K562 treated with DMSO at 1 percent for 4 hours (cell line): ENCODE data around the gene PCDHGA1. TPM values are rescaled to one million over a fixed set of nuclear protein-coding genes. Genes with fewer than 3 reads are reported as not detected.

Source experiments
- total RNA-seq: library from RNA; unstranded; fragments of 300-600 nt; gene quantifications from 2 replicates; pipeline ENCODE4 v1.2.3, GENCODE V29; 2022; ENCODE audit not compliant: insufficient read depth

PCDHGA1 gene
- total RNA-seq, 1 experiment from 2014 or later: not detected

DNA sequence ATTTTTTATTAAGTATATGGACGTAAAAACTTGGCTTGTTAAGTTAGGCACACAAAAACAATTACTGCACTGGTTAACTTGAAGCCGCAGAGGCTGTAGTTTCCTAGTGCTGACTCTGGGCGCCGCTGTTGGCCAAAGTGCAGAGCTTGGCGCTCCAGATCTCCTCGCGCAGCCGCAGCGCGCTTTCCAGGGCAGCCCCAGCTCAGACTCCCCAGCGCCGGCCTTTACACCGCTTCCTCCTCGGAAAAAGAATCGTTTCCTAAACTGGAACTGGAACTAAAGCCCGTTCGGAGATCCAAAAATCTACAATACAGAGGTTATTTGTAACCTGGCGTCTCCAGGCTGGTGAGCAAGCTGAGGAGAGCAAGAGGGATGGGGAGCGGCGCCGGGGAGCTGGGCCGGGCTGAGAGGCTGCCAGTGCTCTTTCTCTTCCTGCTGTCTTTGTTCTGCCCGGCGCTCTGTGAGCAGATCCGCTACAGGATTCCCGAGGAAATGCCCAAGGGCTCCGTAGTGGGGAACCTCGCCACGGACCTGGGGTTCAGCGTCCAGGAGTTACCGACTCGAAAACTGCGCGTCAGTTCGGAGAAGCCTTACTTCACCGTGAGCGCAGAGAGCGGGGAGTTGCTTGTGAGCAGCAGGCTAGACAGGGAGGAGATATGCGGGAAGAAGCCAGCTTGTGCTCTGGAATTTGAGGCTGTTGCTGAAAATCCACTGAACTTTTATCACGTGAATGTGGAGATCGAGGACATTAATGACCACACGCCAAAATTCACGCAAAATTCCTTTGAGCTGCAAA, 67.6 kb downstream of the PCDHGA1 start, which contains the start of gene PCDHGB5:
Gene PCDHGB5, plus strand, starts transcription at position 192 of the 796 bp plus-strand sequence. Its CDS starts 181 bp downstream, at position 373.

DNA sequence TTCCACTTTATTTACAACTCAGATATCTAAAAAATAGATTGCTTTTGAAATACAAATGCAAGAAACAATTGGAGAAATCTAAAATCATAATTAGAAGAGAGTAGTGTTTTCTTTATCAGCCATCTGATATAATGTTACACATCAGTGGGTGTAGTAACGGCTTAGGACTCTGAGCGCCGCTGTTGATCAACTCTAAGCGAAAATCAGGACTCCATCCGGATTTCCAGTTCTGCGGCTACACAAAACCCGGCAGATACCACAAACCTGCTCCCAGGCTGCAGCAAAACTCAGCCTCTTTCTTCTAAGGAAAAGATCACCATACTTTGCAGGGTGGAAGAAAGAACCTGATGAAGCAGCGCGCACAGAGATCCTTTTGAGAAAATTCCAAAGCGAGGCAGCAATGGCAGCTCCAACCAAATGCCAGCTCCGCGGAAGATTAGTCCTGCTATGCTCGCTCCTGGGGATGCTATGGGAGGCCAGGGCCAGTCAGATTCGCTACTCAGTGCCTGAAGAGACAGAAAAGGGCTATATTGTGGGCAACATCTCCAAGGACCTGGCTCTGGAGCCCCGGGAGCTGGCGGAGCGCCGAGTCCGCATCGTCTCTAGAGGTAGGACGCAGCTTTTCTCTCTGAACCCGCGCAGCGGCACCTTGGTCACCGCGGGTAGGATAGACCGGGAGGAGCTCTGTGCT, 72.4 kb downstream of the PCDHGA1 start, which contains the start of gene PCDHGA9:
Gene PCDHGA9, plus strand, starts transcription at position 226 of the 691 bp plus-strand sequence. Its CDS starts 175 bp downstream, at position 401.

GRCh38 chr5:141407790-141408505, 77.6 kb downstream of the PCDHGA1 start, which contains the start of gene PCDHGB6:
PCDHGB6 (plus strand) TSS chr5:141408021; CDS start chr5:141408203, 182 bp downstream.

DNA sequence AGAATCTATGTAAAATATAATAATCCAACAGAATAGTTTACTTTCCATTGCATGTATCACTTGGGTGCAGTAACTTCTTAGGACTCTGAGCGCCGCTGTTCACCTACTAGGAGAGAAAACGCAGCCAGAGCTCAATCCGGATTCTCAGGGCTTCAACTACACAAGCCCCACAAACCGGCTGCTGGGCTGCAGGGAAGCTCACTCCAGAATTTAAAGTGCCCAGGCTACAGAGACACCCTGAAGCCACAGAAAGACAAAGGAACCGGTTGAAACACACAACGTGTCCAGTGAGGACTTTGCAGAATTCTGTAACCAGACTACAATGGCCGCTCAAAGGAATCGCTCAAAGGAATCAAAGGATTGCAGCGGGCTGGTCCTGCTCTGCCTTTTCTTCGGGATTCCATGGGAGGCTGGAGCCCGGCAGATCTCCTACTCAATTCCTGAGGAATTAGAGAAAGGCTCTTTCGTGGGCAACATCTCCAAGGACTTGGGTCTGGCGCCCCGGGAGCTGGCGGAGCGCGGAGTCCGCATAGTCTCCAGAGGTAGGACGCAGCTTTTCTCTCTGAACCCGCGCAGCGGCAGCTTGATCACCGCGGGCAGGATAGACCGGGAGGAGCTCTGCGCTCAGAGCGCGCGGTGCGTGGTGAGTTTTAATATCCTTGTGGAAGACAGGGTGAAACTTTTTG, 82.7 kb downstream of the PCDHGA1 start, which contains the start of gene PCDHGA10:
Gene PCDHGA10, plus strand, starts transcription at position 134 of the 686 bp plus-strand sequence. Its CDS starts 189 bp downstream, at position 323.

GRCh38 chr5:141417494-141418172, 87.3 kb downstream of the PCDHGA1 start, which contains the start of gene PCDHGB7:
PCDHGB7 (plus strand) TSS chr5:141417677; CDS start chr5:141417860, 183 bp downstream.

GRCh38 chr5:141420855-141421488, 90.7 kb downstream of the PCDHGA1 start, which contains the start of gene PCDHGA11:
PCDHGA11 (plus strand) TSS chr5:141421051; CDS start chr5:141421228, 177 bp downstream.

DNA sequence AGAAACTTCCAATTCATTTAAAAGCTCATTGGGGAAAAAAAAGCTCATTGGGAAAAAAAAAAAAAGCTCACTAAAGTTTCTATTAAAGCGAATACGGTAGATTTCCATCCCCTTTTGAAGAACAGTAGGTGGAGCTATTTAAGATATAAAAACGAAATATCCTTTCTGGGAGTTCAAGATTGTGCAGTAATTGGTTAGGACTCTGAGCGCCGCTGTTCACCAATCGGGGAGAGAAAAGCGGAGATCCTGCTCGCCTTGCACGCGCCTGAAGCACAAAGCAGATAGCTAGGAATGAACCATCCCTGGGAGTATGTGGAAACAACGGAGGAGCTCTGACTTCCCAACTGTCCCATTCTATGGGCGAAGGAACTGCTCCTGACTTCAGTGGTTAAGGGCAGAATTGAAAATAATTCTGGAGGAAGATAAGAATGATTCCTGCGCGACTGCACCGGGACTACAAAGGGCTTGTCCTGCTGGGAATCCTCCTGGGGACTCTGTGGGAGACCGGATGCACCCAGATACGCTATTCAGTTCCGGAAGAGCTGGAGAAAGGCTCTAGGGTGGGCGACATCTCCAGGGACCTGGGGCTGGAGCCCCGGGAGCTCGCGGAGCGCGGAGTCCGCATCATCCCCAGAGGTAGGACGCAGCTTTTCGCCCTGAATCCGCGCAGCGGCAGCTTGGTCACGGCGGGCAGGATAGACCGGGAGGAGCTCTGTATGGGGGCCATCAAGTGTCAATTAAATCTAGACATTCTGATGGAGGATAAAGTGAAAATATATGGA, 100.2 kb downstream of the PCDHGA1 start, which contains the start of gene PCDHGA12:
Gene PCDHGA12, plus strand, starts transcription at position 176 of the 782 bp plus-strand sequence. Its CDS starts 253 bp downstream, at position 429.

DNA sequence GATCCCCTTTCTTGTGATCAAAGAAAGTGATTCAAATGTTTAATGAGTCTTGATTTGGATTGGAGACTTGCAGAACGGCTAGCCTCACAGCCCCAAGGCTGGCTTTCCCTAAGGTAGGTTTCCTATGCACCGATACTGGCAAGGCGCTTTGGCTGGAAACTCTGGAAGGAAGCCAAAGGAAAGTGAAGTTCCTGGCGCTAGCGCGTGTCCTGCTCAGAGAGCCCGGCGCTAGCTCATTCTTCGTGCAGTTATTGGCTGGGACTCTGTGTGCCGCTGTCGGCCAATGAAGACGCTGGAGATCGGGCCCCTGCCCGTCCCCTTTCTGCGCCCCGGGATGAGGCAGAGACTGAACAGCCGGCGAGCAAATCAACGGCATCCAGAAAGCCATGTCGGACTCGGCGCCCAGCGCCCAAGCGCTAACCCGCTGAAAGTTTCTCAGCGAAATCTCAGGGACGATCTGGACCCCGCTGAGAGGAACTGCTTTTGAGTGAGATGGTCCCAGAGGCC, 145.4 kb downstream of the PCDHGA1 start, which contains the start of gene PCDHGC3:
Gene PCDHGC3, plus strand, starts transcription at position 342 of the 507 bp plus-strand sequence. Its CDS starts 151 bp downstream, at position 493.

GRCh38 chr5:141484641-141485311, 154.5 kb downstream of the PCDHGA1 start, which contains the start of gene PCDHGC4:
PCDHGC4 (plus strand) TSS chr5:141485030; CDS start chr5:141485174, 144 bp downstream.

DNA sequence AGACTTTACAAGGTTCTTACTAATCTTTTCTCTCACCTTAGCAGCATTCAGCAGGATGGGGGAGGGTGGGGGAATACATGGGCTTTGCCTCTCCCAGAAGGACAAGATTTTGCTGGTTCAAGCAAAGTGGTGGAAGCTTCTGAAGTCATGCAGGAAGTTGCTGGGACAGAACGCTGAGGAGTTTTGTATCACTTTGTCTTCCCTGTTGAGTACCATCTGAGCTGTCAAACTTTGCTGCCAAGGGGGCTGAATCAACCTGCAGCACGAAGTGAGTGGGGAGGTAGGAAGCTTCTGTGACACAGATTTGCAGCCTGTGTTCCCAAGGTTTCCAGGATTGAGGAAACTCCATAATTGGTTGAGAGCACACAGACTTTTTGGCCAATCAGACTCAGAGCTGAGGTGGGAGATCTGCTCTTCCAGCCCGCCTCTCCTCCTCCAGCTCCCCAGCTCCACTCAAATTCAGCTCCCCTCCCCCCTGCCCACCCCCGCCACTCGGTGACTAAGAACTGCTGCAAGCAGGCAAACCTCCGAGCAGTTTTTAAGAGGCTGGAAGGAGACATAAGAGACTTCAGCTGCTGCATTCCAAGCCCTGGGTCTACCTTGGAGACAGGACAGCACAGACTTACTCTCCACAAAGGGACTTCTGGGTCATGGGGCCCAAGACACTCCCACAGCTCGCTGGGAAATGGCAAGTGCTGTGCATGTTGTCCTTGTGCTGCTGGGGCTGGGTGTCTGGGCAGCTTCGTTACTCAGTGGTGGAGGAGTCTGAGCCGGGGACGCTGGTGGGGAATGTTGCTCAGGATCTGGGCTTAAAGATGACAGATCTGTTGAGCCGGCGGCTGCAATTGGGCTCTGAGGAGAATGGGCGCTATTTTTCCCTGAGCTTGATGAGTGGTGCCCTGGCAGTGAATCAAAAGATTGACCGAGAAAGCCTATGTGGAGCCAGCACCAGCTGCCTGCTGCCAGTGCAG, 158.6 kb downstream of the PCDHGA1 start, which contains the start of gene PCDHGC5:
Gene PCDHGC5, plus strand, starts transcription at position 491 of the 971 bp plus-strand sequence. Its CDS starts 160 bp downstream, at position 651.

Other genes with a start within 250 kb of the PCDHGA1 start
- gene PCDHB2, start 235.9 kb upstream of the PCDHGA1 start, total RNA-seq: not detected in 2 replicates
- gene PCDHB3, start 230.0 kb upstream of the PCDHGA1 start, total RNA-seq: not detected in 2 replicates
- not detected in 2 replicates for gene PCDHB4, start 208.7 kb upstream of the PCDHGA1 start, total RNA-seq
- gene PCDHB5, start 195.3 kb upstream of the PCDHGA1 start, total RNA-seq: not detected in 2 replicates
- not detected in 2 replicates for gene PCDHB6, start 180.5 kb upstream of the PCDHGA1 start, total RNA-seq
- gene PCDHB7, start 157.9 kb upstream of the PCDHGA1 start, total RNA-seq: not detected in 2 replicates
- not detected in 2 replicates for gene PCDHB8, start 152.7 kb upstream of the PCDHGA1 start, total RNA-seq
- not detected in 2 replicates for gene PCDHB16, start 148.1 kb upstream of the PCDHGA1 start, total RNA-seq
- not detected in 2 replicates for gene PCDHB9, start 143.4 kb upstream of the PCDHGA1 start, total RNA-seq
- not detected in 2 replicates for gene PCDHB10, start 138.2 kb upstream of the PCDHGA1 start, total RNA-seq
- not detected in 2 replicates for gene PCDHB11, start 130.9 kb upstream of the PCDHGA1 start, total RNA-seq
- gene PCDHB12, start 121.8 kb upstream of the PCDHGA1 start, total RNA-seq: not detected in 2 replicates
- not detected in 2 replicates for gene PCDHB13, start 116.6 kb upstream of the PCDHGA1 start, total RNA-seq
- gene PCDHB14, start 107.2 kb upstream of the PCDHGA1 start, total RNA-seq: not detected in 2 replicates
- not detected in 2 replicates for gene PCDHB15, start 85.1 kb upstream of the PCDHGA1 start, total RNA-seq
- gene SLC25A2, start 26.5 kb upstream of the PCDHGA1 start, total RNA-seq: not detected in 2 replicates
- gene TAF7, start 9.7 kb upstream of the PCDHGA1 start, total RNA-seq: 87.4 and 92.8 TPM in 2 replicates
- 0.12 TPM in 1 of 2 replicates, not detected in the other for gene PCDHGA2, start 8.2 kb downstream of the PCDHGA1 start, total RNA-seq
- 0.46 TPM in 1 of 2 replicates, not detected in the other for gene PCDHGA3, start 13.3 kb downstream of the PCDHGA1 start, total RNA-seq
- not detected in 2 replicates for gene PCDHGB1, start 19.6 kb downstream of the PCDHGA1 start, total RNA-seq
- gene PCDHGA4, start 24.5 kb downstream of the PCDHGA1 start, total RNA-seq: 0.42 and 0.76 TPM in 2 replicates
- 0.48 and 0.70 TPM in 2 replicates for gene PCDHGB2, start 29.5 kb downstream of the PCDHGA1 start, total RNA-seq
- gene PCDHGA5, start 33.6 kb downstream of the PCDHGA1 start, total RNA-seq: 0.16 TPM in 1 of 2 replicates, not detected in the other
- 0.51 and 0.74 TPM in 2 replicates for gene PCDHGB3, start 39.7 kb downstream of the PCDHGA1 start, total RNA-seq
- gene PCDHGA6, start 43.4 kb downstream of the PCDHGA1 start, total RNA-seq: 0.27 and 0.35 TPM in 2 replicates
- not detected in 2 replicates for gene PCDHGA7, start 52.2 kb downstream of the PCDHGA1 start, total RNA-seq
- gene PCDHGB4, start 57.2 kb downstream of the PCDHGA1 start, total RNA-seq: 0.21 TPM in 1 of 2 replicates, not detected in the other
- gene PCDHGA8, start 62.1 kb downstream of the PCDHGA1 start, total RNA-seq: 0.24 TPM in 1 of 2 replicates, not detected in the other
- gene PCDHGB5, start 67.4 kb downstream of the PCDHGA1 start, total RNA-seq: not detected in 2 replicates
- not detected in 2 replicates for gene PCDHGA9, start 72.3 kb downstream of the PCDHGA1 start, total RNA-seq
- gene PCDHGB6, start 77.5 kb downstream of the PCDHGA1 start, total RNA-seq: not detected in 2 replicates
- not detected in 2 replicates for gene PCDHGA10, start 82.5 kb downstream of the PCDHGA1 start, total RNA-seq
- not detected in 2 replicates for gene PCDHGB7, start 87.2 kb downstream of the PCDHGA1 start, total RNA-seq
- not detected in 2 replicates for gene PCDHGA11, start 90.5 kb downstream of the PCDHGA1 start, total RNA-seq
- gene PCDHGA12, start 100.0 kb downstream of the PCDHGA1 start, total RNA-seq: not detected in 2 replicates
- not detected in 2 replicates for gene PCDHGC3, start 145.5 kb downstream of the PCDHGA1 start, total RNA-seq
- gene PCDHGC4, start 154.5 kb downstream of the PCDHGA1 start, total RNA-seq: not detected in 2 replicates
- not detected in 2 replicates for gene PCDHGC5, start 158.6 kb downstream of the PCDHGA1 start, total RNA-seq